NB4 (cell line): Measurements from ENCODE around the gene MYO18A.

Experiments
- MYC ChIP-seq: IDR thresholded peaks from 2 replicates; pipeline ENCODE4 v1.6.1; 2011; ENCODE audit warnings: low read depth, low read length
- POLR2A ChIP-seq: IDR thresholded peaks from 2 replicates; pipeline ENCODE4 v1.6.1; 2011; ENCODE audit warnings: mild to moderate bottlenecking; ENCODE audit not compliant: insufficient read length; ENCODE audit errors: extremely low read depth
- TF ChIP-seq, protein P1 (sequence below): IDR thresholded peaks from one replicate; pipeline ENCODE4 v1.5.1; 2012; ENCODE audit warnings: low read depth, low read length
- TF ChIP-seq, protein P2 (sequence below): IDR thresholded peaks from 2 replicates; pipeline ENCODE4 v1.6.1; 2011; ENCODE audit warnings: low read depth, low read length

DNA sequence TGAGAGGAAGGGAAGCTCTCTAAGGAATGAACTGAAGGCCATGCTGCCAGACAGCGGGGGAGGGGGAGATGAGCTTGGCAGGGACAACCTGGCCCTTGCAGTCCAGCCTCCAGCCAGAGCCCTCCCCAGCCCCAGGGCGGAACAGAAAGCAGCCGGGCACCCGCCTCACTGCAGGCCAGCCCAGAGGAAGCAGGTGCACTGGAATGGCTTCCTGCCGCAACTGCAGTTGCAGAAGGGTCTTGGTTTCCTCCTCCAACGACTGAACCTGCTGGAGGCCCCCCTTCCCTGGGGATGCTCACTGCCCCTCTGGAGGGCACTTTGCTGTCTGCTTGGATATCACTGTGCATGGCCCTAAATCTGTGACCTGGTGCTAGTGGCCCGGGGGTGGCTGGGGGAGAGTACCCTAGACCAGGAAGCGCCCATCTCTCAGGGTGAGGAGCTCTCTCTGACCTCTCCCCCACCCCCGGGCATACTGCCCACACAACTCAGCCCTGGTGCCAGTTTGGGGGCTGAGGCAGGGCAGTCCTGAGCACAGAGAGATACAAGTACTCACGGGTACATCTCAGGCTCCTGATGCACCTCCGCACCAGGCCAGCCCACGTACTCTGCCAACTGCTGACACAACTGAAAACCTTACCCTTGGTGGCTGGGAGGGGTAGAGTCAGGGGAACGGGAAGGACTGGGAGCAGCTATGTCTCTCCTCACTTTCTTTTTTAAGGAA lies 41.1 kb downstream of the MYO18A start:
- TF ChIP-seq, protein P1, sequence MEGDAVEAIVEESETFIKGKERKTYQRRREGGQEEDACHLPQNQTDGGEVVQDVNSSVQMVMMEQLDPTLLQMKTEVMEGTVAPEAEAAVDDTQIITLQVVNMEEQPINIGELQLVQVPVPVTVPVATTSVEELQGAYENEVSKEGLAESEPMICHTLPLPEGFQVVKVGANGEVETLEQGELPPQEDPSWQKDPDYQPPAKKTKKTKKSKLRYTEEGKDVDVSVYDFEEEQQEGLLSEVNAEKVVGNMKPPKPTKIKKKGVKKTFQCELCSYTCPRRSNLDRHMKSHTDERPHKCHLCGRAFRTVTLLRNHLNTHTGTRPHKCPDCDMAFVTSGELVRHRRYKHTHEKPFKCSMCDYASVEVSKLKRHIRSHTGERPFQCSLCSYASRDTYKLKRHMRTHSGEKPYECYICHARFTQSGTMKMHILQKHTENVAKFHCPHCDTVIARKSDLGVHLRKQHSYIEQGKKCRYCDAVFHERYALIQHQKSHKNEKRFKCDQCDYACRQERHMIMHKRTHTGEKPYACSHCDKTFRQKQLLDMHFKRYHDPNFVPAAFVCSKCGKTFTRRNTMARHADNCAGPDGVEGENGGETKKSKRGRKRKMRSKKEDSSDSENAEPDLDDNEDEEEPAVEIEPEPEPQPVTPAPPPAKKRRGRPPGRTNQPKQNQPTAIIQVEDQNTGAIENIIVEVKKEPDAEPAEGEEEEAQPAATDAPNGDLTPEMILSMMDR, result no peak
- no peak for TF ChIP-seq POLR2A
- TF ChIP-seq, protein P2, sequence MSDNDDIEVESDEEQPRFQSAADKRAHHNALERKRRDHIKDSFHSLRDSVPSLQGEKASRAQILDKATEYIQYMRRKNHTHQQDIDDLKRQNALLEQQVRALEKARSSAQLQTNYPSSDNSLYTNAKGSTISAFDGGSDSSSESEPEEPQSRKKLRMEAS, result no peak
- TF ChIP-seq MYC, result no peak; the same call in none of the 2 replicates
